DND-41 (cell line): ENCODE measurements around the gene ACVR2B.

Source experiments
- EZH2 ChIP-seq: IDR thresholded peaks from 3 replicates; pipeline ENCODE4 v1.6.1; 2012; ENCODE audit warnings: borderline replicate concordance, low read depth, mild to moderate bottlenecking, moderate library complexity, low read length, inconsistent platforms; ENCODE audit not compliant: severe bottlenecking
- TF ChIP-seq, protein P1 (sequence below): IDR thresholded peaks from 2 replicates; pipeline ENCODE4 v1.5.1; 2012; ENCODE audit warnings: borderline replicate concordance, low read length, moderate library complexity, mild to moderate bottlenecking; ENCODE audit not compliant: poor library complexity, severe bottlenecking; ENCODE audit errors: extremely low read depth

DNA sequence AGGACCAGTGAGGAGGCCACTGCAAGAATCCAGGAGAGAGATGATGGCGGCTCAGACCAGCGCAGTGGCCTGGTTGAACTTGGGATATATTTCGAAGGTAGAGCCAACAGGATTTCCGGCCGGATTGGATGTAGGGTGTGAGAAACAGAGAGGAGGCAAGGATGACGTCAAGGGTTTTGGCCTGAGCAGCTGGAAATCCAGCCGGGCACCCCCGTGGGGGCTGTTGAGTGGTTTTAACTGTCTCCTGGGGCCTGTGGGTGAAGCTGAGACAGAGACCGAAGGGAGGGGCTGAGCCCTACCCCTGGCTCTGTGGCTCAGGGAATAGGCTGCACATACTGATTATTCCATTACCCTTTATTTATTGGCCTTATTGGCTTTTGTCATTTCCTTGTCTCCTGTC is 88.1 kb downstream of the ACVR2B start:
- TF ChIP-seq, protein P1, sequence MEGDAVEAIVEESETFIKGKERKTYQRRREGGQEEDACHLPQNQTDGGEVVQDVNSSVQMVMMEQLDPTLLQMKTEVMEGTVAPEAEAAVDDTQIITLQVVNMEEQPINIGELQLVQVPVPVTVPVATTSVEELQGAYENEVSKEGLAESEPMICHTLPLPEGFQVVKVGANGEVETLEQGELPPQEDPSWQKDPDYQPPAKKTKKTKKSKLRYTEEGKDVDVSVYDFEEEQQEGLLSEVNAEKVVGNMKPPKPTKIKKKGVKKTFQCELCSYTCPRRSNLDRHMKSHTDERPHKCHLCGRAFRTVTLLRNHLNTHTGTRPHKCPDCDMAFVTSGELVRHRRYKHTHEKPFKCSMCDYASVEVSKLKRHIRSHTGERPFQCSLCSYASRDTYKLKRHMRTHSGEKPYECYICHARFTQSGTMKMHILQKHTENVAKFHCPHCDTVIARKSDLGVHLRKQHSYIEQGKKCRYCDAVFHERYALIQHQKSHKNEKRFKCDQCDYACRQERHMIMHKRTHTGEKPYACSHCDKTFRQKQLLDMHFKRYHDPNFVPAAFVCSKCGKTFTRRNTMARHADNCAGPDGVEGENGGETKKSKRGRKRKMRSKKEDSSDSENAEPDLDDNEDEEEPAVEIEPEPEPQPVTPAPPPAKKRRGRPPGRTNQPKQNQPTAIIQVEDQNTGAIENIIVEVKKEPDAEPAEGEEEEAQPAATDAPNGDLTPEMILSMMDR: no peak
- no peak for TF ChIP-seq EZH2
